Ammon's horn (tissue), 1 donor: Measurements from ENCODE around the gene ZFTA.
A peak's percentile ranks its signal among the peaks of the same experiment; 100 is the strongest.
"Not testable (repeated sequence)": the region's sequence is repeated elsewhere in the genome, so short reads cannot be mapped to it uniquely, and the experiment has no call there.

ENCODE experiments used
- DNase-seq: peaks from one replicate; pipeline ENCODE4 v3.0.0-alpha.2; 2016; ENCODE audit warnings: low spot score

Gene ZFTA

DNA sequence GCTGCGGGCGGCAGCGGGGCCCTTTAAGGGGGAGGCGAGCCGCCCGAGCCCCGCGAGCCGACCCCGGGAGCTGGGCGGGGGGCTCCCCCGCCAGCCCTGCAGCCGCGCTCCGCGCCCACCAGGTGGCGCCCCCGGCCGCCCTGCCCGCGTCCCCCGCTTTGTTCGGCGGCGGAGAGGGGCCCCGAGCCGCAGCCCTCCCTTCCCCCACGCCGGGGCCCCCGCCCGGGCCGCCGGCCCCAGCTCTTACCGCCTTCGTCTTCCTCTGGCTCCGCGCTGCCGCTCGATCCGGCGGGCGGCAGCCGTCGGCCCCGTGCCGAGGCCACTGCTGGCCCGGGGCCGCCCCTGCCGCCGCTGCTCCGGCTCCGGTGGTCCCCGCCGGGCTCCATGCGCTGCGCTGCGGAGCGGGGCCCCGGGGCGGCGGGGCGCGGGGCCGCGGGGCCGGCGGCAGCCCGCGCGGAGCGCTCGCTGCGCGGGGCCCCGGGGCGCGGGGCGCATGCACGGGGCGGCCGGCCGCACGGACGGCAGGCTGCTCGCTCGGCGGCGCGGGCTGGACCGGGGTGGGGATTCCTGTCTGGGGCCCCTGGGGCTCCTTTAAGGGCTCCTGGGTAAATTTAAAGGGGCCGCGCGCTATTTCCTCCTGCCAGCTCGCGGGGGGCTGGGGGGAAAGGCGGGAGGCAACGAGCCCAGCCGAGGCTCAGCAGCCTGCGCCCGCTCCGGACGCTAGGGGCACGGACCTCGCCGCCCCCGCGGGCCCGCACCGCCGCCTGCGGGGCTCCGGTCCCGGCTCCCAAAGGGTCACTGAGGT lies at the start of gene ZFTA:
ZFTA (minus strand) TSS at position 539 of the 805 bp plus-strand sequence; CDS start at position 386, 153 bp downstream.
- peak; percentile 43 for DNase-seq

DNA sequence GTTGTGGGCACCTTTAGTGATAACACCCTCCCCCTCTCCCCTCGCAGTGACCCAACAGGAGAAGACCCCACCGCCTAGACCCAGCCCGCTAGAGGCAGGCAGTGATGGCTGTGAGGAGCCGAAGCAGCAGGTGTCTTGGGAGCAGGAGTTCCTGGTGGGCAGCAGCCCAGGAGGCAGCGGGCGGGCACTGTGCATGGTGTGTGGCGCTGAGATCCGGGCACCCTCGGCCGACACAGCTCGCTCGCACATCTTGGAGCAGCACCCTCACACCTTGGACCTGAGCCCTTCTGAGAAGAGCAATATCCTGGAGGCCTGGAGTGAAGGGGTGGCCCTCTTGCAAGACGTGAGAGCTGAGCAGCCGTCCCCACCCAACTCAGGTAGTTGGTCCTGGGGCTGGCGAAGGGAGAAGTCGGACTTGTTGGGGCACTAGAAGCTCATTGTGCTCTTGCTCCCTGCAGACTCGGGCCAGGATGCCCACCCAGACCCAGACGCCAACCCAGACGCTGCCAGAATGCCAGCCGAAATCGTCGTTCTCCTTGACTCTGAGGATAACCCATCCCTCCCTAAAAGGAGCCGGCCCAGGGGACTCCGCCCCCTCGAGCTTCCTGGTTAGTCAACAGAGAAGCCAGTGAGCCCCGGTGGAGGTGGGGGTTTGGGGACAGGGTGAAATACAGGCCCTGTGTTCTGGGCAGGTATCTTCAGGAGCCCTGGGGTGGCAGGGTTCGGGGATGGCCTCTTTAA lies 49.4 kb upstream of the ZFTA start:
- no peak for DNase-seq

DNA sequence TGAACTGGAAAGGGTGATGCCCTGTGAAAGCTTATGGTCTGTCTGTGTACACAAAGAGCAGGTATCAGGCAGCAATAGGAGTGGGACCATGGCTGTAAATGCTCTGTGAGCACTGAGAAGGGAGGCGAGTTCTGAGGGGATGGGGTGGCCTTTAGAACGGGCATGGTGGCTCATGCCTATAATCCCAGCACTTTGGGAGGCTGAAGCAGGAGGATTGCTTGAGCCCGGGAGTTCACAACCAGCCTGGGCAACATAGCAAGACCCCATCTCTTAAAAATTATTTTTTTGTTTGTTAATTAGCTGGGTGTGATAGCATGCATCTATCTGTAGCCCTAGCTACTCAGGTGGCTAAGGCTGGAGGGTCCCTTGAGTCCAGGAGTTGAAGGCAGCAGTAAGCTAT lies 48.2 kb upstream of the ZFTA start:
- DNase-seq = no peak

DNA sequence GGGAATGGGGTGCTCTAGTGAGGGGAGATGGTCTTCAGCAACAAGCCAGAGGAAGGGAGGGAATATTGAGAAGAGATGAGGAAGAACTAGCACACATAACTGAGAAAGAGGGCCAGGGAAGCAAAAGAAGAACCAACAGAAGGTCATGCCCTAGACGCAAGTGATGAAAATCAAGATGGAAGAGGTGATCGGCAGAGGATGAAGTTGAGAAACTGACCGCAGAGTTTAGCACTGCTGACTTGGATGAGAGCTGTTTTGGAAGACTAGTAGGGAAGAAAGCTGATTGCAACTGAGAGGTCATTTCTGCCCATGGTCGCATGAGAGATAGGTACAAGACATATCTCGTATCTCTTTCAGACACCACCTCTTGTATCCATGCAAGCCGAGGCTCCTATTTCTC lies 47.6 kb upstream of the ZFTA start:
- no peak for DNase-seq

DNA sequence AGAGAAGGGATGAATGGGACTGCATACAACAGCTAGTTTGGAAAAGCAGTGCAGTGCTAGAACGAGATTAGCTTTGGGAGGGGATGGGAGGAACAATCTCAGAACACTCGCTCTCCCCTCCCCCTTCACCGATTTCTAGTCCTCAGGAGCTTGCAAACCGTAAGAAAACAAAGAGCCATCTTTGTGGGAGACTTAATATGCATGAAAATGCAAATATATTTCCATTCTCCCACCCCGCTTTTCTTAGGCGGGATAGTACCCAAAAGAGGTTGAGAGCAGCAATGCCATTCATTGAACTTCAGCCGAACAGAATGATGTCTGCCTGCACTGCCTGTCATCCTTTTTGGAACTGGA lies 45.8 kb upstream of the ZFTA start:
- DNase-seq = peak; percentile 8

DNA sequence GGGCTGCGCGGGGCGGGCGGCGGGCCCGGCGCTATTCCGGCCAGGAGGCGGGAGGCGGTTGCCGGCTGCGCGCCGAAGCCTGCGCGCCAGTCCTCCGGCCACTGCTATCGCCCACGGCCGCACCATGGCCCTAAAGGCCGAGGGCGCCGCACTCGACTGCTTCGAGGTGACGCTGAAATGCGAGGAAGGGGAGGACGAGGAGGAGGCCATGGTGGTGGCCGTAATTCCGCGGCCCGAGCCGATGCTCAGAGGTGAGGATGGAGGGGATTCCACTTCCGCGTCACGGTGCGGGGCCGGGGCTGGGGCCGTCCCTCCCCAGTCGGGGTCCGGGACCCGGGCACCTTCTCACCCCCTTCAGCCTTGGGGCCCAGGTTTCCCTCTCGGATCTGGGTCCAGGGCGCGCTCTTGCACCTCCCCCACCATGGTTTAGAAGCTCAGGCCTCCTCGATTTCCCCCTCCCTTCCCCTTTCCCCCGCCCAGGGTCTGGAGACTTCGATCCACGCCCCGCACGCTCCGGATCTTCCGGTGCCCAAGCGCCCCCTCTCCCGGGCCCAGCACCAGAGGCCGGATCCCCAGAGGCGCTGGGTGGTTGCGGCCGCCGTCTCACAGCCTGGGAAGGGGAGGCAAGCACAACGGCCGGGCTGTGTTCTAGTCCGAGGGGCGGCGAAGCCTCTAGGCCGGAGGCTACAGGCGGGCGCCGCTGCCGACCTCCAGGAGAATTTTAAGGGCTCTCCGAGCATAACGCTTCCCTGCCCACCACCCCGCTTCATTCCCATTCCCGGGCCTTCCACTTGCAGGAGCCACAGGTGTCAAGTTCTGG lies 45.2 kb upstream of the ZFTA start:
- DNase-seq = peak; percentile 54

DNA sequence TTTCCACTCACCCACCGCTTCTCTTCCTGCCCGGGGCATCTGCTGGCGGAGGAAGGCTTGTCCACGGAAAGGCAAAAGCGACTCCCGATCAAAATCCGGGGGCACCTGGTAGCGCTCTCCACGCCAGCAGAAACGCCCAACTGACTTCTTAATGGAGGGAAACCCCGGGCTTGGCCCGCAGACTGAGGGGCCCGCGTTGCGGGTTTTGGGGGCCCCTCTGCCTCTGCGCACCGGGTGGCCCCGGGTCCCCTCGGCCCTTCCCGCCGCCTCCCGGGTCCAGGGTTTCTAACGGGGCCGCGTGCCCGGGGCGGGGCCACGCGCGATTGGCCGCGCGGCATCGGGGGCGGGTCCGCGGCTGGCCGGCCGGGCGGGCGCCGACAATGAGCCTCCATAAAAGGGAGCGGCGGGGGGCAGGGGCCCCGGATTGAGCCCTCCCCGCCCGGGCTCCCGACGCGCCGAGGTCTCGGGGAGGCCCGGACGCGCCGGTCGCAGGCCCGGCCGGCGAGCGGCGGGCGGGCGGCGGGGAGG lies 44.5 kb upstream of the ZFTA start, which contains the start of gene SPINDOC:
SPINDOC (plus strand) TSS at position 422 of the 528 bp plus-strand sequence. CDS start 231 bp downstream, outside the sequence.
- DNase-seq = peak; percentile 78

DNA sequence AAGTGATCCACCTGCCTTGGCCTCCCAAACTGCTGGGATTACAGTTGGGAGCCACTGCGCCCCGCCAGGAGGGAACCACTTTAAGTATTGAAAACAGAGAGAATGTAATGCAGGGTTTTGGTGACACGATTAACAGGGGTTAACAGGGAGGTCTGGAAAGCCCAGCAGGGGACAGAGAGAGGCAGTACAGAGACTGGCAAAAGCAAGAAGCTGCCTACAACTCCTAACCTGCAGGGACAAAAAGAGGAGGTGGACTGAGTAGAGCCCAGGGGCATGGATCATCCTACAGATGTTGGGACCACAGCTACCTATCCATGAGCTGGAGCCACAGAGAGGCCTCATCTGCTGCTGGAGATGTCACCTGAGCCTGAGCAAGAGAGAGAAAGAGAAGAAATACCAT lies 42.9 kb upstream of the ZFTA start:
- DNase-seq = no peak

DNA sequence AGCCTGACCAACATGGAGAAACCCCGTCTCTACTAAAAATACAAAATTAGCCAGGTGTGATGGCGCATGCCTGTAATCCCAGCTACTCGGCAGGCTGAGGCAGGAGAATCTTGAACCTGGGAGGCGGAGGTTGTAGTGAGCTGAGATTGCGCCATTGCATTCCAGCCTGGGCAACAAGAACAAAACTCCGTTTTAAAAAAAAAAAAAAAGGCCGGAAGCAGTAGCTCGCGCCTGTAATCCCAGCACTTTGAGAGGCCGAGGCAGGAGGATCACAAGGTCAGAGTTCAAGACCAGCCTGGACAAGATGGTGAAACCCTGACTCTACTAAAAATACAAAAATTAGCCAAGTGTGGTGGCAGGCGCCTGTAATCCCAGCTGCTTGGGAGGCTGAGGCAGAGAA lies 41.8 kb upstream of the ZFTA start:
- DNase-seq = not testable (repeated sequence)

DNA sequence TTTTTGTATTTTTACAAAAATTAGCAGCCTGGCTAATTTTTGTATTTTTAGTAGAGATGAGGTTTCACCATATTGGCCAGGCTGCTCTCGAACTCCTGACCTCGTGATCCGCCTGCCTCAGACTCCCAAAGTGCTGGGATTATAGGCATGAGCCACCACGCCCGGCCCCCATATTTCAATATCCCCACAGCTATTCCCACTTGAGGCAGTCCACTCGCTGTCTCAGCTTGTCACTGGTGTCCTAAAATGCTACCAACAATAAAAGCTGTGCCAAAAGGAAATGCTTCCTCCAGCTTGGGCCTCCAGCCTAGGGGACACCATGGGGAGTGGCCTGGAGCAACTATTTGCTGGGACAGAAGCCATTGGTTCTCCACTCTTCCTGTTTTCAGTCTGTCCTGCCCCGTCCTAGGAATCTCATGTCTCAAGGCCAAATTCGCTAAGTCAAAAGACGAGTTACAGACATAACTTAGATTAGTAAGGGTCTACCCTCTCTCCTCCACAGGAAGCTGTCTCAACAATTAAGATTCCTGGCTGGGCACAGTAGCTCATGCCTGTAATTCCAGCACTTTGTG lies 37.4 kb upstream of the ZFTA start:
- no peak for DNase-seq

DNA sequence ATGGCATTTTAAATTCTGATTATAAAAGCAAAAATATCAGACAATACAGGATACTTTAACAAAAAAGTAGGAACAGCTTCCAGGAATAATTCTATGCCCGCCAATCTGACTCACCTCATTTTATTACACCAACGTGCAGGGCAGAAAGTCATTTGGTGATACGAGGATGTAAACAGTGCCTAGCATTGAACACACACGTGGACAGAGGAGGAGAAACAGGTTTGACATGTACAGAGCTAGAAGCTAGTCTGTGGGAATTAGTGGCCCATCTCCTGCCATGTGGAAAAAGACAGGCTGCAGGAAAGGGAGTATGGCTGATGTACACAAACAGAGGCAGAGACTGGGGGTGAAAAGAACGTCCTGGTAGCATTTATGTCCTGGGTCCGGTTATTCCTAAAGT lies 35.7 kb upstream of the ZFTA start:
- no peak for DNase-seq

DNA sequence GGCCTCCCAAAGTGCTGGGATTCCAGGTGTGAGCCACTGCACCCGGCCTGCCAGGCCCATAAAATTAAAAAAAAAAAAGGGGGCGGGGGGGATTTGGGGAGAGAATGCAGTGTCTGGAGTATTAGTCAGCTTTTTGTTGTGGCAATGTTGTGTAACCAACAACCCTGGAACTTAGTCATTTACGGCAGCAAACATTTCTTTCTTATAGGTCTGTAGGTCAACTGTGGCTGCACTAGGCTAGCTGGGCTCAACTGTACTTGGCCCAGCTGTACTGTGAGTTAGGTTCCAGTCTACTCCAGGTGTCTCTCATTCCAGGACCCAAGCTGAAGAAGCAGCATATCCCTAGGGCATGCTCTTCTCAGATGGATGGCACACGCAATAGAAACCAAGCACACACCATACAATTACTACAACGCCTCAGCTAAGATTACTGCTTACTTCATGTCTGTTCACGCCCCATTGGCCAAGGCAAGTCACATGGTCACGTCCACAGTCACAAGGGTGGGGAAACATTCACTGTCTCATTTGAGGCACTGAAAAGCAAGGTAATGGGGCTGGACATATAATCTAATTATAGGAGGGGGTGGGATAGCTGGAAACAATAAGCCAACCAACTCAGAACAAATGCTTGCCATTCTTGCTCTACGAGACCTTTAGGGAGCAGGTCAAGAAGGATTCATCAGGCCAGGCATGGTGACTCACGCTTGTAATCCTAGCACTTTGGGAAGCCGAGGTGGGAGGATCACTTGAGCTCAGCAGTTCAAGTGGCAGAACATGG lies 34.3 kb upstream of the ZFTA start:
- DNase-seq = no peak

DNA sequence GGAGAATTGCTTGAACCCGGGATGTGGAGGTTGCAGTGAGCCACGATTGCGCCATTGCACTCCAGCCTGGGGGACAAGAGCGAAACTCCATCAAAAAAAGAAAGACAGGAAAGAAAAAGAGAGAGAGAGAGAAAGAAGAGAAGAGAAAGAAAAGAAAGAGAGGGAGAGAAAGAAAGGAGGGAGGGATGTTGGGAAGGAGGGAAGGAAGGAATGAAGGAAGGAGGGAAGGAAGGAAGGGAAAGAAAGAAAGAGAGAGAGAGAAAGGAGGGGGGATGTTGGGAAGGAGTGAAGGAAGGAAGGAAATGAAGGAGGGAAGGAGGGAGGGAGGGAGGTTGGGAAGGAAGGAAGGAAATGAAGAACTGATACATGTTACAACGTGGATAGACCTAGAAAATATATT lies 32.3 kb upstream of the ZFTA start:
- DNase-seq = no peak

DNA sequence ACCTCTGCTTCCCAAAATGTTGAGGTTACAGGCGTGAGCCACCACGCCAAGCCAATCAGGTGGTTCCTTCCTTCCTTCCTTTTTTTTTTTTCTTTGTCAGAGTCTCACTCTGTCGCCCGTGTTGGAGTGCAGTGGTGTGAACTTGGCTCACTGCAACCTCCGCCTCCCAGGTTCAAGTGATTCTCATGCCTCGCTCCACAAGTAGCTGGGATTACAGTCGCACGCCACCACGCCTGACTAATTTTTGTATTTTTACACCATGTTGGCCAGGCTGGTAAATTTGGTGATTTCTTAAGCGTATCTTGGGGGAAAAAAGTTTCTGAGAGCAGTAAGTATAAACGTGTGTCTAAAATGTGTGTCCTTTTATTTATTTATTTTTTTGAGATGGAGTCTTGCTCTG lies 26.5 kb upstream of the ZFTA start:
- no peak for DNase-seq

DNA sequence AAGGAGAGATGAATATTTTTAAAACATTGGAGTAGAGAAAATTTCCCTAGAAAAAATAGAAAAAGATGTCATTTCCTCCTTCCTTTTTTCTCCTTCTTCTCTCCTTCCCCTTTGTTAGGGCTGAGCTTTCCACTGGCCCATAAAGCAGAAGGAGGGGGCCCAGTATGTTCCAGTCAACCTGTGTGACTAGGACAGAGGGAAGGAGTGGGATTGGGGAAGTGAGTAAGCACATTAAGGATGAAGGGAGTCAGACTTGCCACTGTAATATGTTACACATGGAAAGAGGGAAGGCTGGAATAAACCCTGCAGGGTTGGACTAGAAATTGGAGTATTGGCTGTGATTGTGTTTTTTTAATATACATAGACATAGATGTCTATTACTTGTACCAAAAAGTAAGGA lies 24.6 kb upstream of the ZFTA start:
- DNase-seq = no peak

DNA sequence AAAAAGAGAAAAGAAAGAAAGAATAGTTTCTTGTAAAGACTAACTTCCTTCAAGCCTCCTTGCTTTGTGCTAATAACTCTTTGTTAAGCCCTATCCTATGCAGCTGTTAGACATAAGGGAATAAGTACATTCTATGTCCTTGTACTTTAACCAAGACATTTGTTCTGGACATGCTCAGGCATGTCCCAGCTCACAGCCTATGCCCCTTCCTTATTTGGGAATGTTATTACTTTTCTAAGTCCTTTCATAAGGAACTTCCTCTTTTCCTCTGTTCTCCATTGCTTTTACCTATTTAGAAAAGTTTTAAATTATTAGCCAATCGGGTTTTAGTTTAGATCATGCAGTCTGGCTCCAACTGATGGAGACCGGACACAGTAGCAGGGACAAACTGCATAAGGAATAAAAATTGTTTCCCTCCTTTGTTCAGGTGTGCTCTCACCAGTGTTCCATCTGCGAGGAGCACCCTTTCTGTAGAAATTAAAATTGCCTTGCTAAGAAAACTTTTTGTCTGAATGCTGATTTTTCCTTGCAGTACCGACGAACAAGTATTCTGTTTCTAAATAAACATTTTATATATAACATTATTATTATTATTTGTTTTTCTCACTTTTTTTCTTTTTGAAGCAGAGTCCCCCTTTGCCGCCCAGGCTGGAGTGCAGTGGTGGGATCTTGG lies 23.1 kb upstream of the ZFTA start:
- no peak for DNase-seq

DNA sequence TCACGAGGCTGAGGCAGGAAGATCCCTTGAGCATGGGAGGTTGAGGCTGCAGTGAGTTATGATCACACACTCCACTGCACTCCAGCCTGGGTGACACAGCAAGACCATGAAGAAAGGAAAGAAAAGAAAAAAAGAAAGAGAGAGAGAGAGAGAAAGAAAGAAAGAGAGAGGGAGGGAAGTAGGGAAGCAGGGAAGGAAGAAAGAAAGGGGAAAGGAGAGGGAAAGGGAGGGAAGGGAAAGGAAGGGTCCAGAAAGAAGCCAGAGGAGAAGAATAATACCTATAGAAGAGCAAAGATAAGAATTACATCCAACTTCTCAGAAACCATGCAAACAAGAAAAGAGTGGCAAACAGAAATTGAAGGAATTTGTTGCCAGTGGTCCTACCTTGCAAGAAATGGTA lies 17.2 kb upstream of the ZFTA start:
- DNase-seq = no peak

DNA sequence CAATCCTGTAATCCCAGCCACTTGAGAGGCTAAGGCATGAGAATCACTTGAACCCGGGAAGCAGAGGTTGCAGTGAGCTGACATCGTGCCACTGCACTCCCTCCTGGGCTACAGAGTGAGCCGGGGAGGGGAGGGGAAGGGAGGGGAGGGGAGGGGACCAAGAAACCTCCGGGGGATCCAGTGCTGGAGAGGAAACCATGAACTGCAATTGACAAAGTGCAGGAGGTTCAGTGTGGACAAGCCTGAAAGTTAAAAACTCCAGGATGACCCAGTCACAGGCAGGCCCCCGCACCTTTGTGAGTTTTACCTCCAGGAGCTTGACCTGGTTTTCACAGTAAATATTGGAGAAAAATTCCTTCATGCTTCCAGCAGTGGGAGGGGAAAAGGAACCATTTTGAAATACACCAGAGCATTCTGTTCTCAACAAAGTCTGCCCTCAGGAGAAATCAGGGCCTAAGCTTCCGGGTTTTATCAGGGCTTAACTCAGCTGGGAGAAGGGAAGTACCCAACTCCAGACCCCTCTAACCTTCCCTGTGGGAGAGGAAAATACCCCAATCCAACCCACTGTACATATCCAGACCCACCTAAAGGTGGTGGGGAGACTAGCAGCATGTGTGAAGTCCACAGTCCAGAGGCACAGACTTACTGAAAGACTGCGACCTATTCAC lies 15.5 kb upstream of the ZFTA start:
- DNase-seq = no peak

DNA sequence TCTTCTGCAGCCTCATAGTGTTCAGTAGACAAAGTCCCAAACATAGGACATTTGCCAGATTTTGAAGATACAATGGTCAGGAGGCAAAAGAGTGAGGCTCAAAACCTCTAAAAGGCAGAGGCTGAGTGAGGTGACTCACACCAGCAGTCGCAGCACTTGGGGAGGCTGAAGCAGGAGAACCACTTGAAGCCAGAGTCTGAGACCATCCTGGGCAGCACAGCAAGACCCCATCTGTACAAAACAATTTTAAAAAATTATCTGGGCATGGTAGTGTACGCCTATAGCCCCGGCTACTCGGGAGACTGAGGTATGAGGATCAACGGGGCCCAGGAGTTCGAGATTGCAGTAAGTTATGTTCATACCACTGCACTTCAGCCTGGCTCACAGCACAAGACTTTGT lies 14.2 kb upstream of the ZFTA start:
- DNase-seq = no peak

DNA sequence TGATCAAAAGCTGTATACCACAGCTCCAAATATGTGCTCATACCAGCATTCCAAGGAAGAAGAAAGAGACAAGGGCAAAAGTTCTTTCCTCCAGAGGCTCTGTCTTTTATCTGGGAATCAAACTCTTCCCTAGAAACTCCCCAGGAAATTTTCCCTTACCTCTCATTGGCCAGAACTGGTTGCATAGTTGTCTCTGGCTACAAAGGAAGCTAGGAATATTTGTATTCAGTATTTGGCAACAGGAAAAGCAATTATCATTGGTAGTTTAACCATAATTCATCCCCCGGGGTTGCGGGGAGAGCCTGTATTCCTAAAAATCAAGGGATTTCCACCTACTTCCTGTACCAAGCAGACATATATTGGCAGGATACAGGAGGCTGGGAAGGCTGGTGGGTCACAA lies 10.5 kb upstream of the ZFTA start:
- no peak for DNase-seq
